Raji (cell line): Measurements from ENCODE around the gene SLX9.

Experiments used
- POLR2A ChIP-seq: IDR thresholded peaks from 2 replicates; pipeline ENCODE4 v1.6.1; 2011; ENCODE audit warnings: low read depth, low read length, control low read depth; ENCODE audit not compliant: insufficient read depth

SLX9 gene, protein sequence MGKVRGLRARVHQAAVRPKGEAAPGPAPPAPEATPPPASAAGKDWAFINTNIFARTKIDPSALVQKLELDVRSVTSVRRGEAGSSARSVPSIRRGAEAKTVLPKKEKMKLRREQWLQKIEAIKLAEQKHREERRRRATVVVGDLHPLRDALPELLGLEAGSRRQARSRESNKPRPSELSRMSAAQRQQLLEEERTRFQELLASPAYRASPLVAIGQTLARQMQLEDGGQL

DNA sequence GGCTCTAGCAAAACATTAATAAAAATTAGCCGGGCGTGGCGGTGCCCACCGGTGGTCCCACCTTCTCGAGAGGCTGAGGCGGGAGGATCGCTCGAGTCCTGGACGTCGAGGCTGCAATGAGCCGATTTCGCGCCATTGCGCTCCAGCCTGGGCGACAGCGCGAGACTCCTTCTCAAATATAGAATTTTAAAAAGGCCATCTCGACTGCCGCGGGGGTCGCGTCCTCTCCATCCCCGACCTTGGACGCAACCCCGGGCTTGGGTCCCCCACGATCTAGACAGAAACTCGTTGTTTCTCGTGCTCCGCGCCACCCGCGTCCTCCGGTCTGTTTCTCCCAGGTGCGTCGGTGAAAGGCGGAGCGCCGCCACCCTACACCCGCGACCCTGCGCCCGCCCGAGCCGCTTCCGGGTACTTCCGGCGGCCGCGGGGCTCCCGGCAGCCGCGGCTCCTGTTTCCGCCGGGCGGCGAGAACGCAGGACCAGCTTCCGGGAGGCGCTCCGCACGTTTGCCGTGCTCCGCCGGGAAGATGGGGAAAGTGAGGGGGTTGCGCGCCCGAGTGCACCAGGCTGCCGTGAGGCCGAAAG, at the start of gene SLX9:
SLX9 (plus strand) TSS at position 498 of the 584 bp plus-strand sequence; CDS start at position 527, 29 bp downstream.
- TF ChIP-seq POLR2A, result peak; percentile 74

DNA sequence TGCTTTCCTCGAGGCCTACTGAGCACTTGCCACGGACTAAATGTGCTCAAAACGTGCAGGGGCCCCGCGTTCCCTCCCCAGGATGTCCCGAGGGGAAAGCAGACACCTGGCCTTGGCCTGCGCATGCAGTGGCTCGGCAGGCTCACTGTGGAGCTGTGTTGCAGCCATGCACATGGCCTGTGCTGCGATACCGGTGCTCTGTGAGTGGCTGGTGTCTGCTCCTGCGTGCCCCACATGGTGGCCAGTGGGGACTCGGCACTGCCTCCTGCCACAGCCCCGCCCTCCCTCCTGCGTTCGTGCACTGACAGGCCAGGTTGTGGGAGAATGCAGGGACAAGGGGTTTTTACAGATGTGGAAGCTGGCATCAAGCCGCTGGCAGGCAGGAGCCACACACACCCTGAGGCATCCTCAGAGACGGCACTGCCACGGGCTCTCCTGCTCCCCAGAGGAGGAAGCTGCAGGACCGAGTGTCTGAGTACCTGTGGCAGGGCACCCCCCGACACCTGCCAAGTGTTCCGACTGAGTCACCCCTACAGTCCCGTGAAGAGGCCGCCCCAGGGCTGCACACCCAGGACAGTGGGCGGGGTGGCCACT, 49.4 kb upstream of the SLX9 start:
- no peak for TF ChIP-seq POLR2A

DNA sequence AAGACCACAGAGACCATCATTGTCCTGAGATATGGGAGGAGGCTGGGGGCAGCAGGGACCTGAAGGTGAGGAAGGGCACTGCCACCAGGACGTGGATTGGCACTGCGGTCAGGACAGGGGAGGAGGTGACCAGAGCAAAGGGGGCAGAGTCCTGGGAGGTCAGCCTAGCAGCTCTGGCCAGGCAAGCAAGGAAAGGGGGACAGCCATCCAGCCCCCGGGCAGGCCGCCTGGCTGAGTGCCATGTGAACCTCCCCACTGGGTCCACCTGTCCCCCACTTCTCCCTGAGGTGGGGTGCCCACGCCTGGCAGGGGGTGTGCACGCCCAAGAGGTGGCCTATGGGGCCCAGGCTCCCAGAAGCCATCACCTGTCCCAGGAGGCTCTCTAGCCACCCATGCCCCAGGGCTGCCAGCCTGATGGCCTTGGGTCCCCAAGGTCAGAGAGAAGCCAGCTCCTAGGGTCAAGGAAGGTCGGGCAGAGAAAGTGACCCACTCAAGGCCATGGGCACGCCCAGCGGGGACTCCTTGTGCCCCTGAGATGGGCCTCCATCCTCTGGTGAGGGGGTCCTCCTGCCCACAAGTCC, 48.8 kb upstream of the SLX9 start:
- no peak for TF ChIP-seq POLR2A

DNA sequence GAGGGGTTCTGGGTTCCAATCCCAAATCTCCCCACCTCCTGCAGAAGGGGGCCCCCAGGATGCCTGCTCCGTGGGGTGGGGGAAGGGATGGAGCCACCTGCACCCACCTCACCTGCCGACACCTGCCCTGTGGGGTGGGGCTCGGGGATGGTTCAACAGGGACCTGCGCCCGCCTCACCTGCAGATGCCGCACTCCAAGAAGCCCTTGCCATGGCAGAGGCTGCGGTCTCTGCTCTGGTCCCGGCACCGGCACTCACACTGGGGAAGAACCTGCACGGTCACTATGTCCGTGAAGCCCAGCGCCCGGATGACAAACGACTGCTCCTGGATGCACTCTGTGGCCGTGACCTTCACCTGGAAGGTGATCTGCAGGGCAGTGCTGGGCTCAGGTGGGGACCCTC, 48.2 kb upstream of the SLX9 start:
- TF ChIP-seq POLR2A, result no peak

DNA sequence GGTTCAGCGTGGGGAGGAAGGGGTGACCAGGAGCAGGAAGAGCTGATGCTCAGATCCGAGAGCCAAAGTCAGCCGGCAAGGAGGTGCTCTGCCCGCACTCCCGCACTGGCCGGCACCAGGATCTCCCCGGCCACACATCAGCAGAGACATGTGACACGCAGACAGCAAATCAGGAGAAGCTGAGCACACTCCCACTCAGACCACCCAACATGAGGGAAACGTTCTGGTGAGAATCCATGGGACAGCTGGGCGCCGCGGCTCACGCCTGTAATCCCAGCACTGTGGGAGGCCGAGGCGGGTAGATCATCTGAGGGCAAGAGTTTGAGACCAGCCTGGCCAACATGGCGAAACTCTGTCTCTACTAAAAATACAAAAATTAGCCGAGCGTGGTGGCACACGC, 47.7 kb upstream of the SLX9 start:
- TF ChIP-seq POLR2A, result no peak

DNA sequence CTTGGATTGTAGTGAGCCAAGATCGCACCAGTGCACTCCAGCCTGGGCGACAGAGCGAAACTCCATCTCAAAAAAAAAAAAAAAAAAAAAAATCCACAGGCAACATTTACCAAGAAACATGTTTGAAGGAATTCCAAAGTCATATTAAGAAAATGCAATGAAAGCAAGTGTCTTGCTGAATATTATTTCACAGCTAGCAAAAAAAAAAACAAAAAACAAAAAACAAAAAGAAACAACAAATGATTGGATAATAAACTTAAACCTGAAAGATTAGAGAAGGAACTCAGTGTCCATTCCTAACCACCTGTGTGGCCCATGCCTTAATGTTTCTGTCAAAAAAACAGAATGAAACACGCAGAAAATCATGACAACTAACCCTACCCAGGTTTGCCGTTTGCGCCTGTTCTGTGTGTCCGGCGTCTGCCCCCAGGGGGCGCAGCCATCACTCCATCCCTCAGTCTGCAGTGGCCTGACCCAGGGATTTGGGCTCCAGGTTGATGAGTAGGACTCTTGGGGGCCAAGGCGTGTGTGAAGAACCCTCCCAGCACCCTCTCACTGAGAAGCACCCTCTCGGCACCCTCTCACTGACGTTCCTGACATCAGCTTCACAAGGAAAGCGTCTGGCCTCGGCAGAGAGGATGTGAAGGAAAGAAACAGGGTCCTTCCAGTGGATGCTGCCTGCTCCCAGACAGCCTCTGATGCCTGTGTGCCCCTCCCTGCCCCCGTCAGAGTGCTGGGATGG, 47.1 kb upstream of the SLX9 start:
- no peak for TF ChIP-seq POLR2A

DNA sequence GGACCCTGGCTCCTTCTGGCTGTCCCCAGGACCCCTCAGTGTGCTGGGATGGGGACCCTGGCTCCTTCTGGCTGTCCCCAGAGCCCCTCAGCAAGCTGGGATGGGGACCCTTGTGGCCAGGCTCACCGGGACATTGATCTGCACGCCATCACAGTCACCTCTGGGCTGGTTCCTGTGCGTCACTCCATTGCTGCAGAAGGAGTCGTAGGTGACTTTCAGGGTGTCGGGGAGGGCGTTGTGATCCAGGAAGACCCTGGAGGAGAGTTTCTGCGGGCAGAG, 46.6 kb upstream of the SLX9 start:
- no peak for TF ChIP-seq POLR2A

DNA sequence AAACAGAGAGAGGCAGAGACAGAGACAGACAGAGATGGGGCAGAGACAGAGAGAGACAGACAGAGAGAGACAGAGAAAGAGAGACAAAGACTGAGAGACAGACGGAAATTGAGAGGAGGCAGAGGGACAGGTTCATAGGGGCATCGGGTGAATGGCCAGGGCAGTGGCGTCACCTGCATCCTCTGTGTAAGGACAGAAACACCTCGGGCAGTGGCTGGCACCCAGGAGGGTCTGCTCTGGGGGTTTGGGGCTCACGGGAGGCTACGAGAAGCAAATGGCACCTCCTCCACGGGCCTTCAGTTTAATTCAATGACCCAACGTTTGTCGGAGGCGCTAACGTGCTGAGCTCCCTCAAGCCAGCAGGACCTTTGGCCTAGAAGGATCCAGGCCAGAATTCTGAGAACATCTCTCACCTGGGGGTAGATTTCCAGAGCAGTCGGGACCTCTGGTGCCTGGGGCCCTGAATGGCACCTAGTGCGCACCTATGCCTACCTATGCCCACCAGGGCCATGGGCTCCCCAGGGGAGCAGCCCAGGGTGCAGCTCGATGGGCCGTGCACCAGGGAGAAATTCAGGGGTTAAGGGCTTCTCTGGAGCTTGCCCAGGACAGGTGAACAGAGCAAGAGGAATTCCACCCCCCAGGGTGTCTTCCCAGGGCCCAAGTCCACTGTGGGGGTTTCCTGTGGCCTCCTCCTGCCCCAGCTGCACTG, 45.7 kb upstream of the SLX9 start:
- no peak for TF ChIP-seq POLR2A

DNA sequence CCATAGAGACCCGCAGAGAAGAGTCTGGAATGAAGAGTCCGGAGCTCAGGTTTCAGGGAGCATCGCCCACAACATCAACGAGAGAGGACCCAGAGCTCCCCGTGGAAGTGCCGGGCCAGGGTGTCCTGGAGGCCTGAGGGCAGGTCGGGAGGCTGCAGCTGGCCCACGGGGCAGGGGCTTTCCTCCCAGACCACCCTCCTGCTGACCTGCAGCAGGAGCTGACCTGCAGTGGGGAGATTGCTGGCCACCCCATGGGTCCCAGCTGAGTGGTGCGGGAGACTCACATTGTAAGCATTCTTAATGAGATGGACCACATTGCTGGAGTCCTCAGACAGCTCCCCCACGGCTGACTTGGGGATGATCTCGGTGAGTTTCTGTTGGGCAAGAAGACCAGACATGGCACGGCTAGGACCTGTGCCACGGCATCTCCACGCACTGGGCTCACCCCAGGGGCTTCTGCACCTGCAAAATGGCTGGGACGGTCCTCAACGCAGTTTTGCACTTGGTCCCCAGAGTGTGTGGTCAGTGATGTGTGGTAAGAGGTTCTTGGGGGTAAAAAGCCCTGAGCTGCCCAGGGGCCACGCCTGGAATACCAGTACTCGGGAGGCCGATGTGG, 45.0 kb upstream of the SLX9 start:
- no peak for TF ChIP-seq POLR2A

DNA sequence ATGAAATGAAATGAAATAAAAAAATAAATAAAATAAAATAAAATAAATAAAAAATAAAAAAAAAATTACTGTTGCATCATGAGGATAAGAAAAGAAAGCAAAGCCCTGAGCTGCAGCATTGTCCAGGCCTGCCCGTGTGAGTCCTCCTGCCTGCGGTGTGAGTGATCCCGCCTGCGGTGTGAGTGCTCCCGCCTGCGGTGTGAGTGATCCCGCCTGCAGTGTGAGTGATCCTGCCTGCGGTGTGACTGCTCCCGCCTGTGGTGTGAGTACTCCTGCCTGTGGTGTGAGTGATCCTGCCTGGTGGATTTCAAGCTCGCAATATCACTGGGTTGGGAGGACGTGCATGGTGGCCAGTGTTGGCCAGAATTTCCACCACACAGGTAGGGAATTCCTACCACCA, 44.0 kb upstream of the SLX9 start:
- TF ChIP-seq POLR2A, result no peak

DNA sequence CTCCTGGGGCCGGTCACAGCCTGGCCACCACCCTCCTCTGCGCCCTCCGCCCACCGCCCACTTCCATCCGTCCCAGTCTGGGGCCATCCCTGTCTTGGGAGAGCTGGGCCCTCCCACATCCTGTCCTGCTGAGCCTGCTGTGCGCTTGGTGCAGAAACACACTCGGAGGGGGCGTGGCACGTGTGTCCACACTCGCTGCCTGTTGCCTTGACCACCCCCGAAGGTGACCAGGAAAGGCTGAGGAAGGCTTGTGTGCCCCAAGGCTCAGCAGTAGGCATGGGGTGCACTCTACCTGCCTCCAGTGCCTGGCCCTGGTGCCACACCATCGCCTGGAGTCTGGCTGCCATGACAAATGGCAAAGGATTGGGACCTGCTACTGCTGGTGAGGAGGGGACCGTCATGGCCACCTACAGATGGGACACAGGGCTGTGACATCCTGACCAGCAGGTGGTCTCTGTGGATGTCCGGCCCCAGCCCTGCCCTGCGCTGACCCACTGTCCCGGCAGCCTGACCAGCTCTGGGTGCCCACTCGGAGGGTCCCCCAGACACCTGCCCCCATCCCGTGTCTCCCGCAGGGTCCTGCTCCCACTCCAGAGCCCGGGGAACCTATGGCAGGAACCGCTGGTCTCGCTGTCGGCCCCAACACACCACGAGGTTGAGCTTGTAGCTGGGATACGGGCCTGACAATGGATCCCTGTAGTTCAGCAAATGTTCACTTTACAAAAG, 43.1 kb upstream of the SLX9 start:
- TF ChIP-seq POLR2A, result no peak

DNA sequence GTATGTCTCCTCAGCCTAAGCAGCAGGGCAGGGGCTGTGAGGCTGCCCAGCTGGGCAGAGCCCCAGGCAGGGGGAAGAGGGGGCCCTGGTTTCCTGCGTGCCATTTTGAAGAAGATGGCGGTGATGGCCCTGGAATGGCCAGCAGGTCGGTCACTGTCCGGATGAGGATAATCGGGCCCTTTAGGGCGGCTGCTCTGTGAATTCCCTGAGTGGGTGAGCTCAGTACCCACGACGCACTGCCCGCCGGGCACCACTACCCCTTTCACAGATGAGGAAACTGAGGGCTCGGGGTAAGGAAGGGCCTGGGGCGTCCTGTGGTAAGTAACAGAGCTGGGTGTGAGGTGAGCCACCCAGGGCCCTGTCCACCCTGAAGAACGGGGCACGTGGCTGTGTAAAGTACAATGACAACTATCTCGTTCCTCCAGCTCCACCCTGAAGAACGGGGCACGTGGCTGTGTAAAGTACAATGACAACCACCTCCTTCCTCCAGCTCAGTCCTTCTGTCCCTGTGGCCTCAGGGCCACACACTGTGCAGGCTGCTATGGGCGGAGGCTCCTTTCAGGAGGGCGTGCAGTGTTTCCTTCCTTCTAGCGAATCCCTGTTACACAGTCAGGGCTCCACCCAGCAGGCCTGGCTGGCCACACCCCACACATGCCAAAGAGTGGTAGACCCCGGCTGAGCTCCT, 42.4 kb upstream of the SLX9 start:
- TF ChIP-seq POLR2A, result no peak

DNA sequence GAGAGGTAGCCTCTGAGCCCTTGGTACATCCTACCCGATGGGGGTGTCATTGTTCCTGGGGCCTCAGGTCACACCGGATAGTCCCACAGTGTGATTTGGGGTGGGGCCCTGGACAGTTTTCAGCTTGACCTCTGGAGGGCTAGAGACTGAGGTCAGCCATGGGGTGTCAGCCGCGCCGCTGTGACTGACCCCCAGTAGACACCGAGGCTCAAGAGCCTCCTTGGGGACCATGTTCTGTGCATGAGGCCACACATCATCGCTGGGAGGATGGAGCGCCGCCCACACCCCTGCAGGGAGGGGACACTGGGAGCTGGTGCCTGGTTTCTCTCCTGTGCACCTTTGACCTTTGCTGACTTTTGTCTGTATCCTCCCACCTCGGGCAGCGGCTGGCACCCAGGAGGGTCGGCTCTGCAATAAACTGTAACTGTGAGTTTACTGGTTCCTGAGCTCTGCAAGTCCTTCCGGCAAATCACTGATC, 41.8 kb upstream of the SLX9 start:
- TF ChIP-seq POLR2A, result no peak
